IPS DF 6.9 (cell line): Measurements from ENCODE around the gene SPRY4.
"Not testable (repeated sequence)": the region's sequence is repeated elsewhere in the genome, so short reads cannot be mapped to it uniquely, and the experiment has no call there.

ENCODE experiments used
- DNase-seq: peaks from one replicate; pipeline ENCODE4 v3.0.0-alpha.2; 2013; ENCODE audit warnings: low read depth, low spot score
- H3K27ac ChIP-seq: one replicate; pipeline ENCODE4 v1.5.1; 2013; ENCODE audit warnings: low read length, control low read depth
- H3K27me3 ChIP-seq: 2 replicates; pipeline ENCODE4 v1.6.1; 2013; ENCODE audit warnings: mild to moderate bottlenecking, low read length; ENCODE audit not compliant: control insufficient read depth, insufficient read depth
- H3K36me3 ChIP-seq: 2 replicates; pipeline ENCODE4 v1.6.1; 2013; ENCODE audit warnings: low read length; ENCODE audit not compliant: control insufficient read depth, insufficient read depth
- H3K4me1 ChIP-seq: 2 replicates; pipeline ENCODE4 v1.6.1; 2013; ENCODE audit warnings: low read length; ENCODE audit not compliant: control insufficient read depth, insufficient read depth
- H3K4me3 ChIP-seq: 2 replicates; pipeline ENCODE4 v1.5.1; 2013; ENCODE audit warnings: mild to moderate bottlenecking, low read length
- H3K9me3 ChIP-seq: 2 replicates; pipeline ENCODE4 v1.6.1; 2013; ENCODE audit warnings: low read length, inconsistent platforms; ENCODE audit not compliant: control insufficient read depth, insufficient read depth
- WGBS: extraction: QIAGEN DNeasy Blood & Tissue Kit; methylation state at CpG from one replicate; pipeline ENCODE4 v1.1.7; 2013; ENCODE audit warnings: mixed read lengths, missing lambda C conversion rate; ENCODE audit not compliant: insufficient read length, insufficient coverage; 5-methylcytosine and 5-hydroxymethylcytosine counted together

The SPRY4 gene

DNA sequence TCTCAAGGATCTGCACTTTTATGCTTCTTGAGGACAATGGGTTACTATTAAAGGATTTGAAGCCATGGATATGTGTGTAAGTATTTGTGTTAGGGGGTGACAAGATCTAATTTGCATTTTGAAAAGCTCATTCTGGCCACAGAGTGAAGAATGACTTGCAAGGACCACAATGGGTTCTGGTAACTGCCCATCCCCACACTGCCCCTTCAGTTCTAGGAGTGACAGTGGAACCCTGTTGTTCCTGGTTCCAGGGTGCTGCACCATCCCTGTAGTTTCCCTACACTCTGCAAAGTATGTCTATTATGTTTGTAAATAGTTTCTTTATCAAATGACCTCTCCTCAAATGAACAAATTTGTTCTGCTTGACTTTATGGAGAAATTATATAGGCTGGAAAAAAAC is 9.7 kb upstream of the SPRY4 start:
- H3K36me3 ChIP-seq, result no peaks in the 10 kb centered on the region
- no peaks in the 10 kb centered on the region for H3K9me3 ChIP-seq
- no peak for DNase-seq
- H3K4me3 ChIP-seq, result no peak overlapping the region
- no peak overlapping the region for H3K27ac ChIP-seq
- H3K27me3 ChIP-seq, result no peaks in the 10 kb centered on the region
- H3K4me1 ChIP-seq, result no peaks in the 10 kb centered on the region

- no CpG with 5 or more reads among the region's 2 CpGs for WGBS
- not testable (repeated sequence) for H3K27ac ChIP-seq, H3K4me1 ChIP-seq, H3K9me3 ChIP-seq, H3K36me3 ChIP-seq, H3K4me3 ChIP-seq, DNase-seq, H3K27me3 ChIP-seq
Observed at GRCh38 chr5:142333749-142334148, 8.9 kb upstream of the SPRY4 start.

- peaks cover 7% of the 10 kb centered on the region; the same call in 1 of the 2 replicates for H3K4me1 ChIP-seq
- no peak for DNase-seq
- H3K27me3 ChIP-seq, result no peaks in the 10 kb centered on the region
- WGBS, result no CpG with 5 or more reads among the region's 2 CpGs
- no peak overlapping the region for H3K27ac ChIP-seq
- H3K4me3 ChIP-seq, result no peak overlapping the region
- no peaks in the 10 kb centered on the region for H3K36me3 ChIP-seq
- no peaks in the 10 kb centered on the region for H3K9me3 ChIP-seq
Observed at GRCh38 chr5:142330444-142330843, 5.6 kb upstream of the SPRY4 start.

DNA sequence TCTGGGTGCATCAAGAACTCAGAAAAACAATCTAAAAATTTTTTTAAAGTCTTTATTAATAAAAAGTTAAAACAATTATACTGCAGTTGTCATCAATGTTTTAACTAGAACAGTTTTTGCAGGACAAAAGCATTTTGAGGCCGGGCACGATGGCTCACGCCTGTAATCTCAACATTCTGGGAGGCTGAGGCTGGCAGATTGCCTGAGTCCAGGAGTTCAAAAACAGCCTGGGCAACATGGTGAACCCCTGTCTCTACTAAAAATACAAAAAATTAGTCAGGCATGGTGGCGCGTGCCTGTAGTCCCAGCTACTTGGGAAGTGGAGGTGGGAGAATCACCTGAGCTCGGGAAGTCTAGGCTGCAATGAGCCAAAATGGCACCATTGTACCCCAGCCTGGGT is 5.2 kb upstream of the SPRY4 start:
- no peaks in the 10 kb centered on the region for H3K36me3 ChIP-seq
- H3K27ac ChIP-seq, result no peak overlapping the region
- no peak for DNase-seq
- peaks cover 7% of the 10 kb centered on the region; the same call in 1 of the 2 replicates for H3K4me1 ChIP-seq
- H3K4me3 ChIP-seq, result no peak overlapping the region
- no CpG with 5 or more reads among the region's 6 CpGs for WGBS
- no peaks in the 10 kb centered on the region for H3K9me3 ChIP-seq
- H3K27me3 ChIP-seq, result no peaks in the 10 kb centered on the region

DNA sequence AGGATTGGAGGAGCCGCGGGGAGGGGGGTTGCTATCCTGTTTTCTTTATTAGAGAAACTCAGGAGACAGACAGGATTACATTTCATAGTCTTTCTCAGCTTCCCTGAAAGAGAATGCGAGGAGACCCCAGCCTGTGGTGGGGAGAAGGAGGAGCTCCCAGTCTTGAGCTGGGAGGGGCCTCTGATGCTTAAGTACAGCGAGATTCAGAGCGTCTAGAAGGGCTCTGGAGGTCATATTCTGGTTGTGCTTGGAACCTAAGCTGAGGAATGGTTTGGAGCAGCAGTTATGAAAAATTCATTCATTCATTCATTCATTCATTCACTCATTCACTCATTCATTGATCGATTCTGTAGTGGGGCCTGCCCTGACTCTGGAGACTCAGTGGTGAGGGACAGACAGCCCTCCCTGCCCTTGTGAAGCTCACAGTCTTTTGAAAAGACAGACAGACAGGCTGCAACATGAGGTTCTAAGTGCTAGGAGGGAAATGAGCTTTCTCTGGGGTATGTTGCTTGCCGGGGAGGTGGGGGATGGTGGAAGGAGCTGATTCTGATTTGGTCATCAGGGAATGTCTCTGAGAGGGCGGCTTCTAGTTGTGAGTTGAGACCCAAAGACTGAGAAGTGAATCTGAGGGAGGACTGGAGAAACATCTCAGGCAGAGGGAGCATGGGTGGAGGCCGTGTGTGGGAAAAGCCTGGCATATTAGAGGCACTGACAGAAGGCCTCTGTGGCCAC is 2.5 kb upstream of the SPRY4 start:
- no CpG with 5 or more reads among the region's 9 CpGs for WGBS

DNA sequence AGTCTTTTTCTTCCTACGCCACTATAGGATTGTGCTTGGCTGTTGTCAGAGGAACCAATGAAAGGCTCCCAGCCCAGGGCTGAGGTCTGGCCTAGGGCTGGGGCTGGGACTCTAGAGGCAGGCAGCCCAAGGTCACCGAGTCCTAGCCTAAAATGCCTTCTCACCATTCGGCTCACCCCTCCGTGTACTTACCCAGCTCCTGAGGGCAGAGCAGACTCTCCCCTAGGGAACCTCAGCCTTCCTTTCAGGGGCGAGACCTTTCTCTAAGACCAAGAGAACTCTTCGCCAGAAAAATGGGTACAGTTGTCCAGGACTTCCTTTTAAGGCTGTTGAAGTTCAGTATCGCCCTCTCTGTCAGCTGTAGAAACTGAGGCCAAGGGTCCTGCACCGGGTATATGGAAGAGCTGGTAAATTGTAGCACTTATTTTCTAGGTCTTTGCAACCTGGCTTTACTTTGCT is 1.7 kb upstream of the SPRY4 start:
- H3K36me3 ChIP-seq, result no peaks in the 10 kb centered on the region
- peaks cover 7% of the 10 kb centered on the region; the same call in 1 of the 2 replicates for H3K4me1 ChIP-seq
- no peak for DNase-seq
- no peaks in the 10 kb centered on the region for H3K27me3 ChIP-seq
- H3K27ac ChIP-seq, result peak overlapping the region; percentile 72
- no peaks in the 10 kb centered on the region for H3K9me3 ChIP-seq
- peak overlapping the region; percentile 90; the same call in 1 of the 2 replicates for H3K4me3 ChIP-seq
- no CpG with 5 or more reads among the region's 8 CpGs for WGBS

More for the DNA sequence above, 2.5 kb upstream of the SPRY4 start:
- Histone ChIP-seq H3K36me3 (no peaks in the 10 kb centered on the region), H3K27me3 (no peaks in the 10 kb centered on the region), H3K4me3 (no peak overlapping the region), H3K27ac (peak overlapping the region; percentile 72), H3K9me3 (no peaks in the 10 kb centered on the region), H3K4me1 (peaks cover 7% of the 10 kb centered on the region; the same call in 1 of the 2 replicates)
- DNase-seq, result no peak

DNA sequence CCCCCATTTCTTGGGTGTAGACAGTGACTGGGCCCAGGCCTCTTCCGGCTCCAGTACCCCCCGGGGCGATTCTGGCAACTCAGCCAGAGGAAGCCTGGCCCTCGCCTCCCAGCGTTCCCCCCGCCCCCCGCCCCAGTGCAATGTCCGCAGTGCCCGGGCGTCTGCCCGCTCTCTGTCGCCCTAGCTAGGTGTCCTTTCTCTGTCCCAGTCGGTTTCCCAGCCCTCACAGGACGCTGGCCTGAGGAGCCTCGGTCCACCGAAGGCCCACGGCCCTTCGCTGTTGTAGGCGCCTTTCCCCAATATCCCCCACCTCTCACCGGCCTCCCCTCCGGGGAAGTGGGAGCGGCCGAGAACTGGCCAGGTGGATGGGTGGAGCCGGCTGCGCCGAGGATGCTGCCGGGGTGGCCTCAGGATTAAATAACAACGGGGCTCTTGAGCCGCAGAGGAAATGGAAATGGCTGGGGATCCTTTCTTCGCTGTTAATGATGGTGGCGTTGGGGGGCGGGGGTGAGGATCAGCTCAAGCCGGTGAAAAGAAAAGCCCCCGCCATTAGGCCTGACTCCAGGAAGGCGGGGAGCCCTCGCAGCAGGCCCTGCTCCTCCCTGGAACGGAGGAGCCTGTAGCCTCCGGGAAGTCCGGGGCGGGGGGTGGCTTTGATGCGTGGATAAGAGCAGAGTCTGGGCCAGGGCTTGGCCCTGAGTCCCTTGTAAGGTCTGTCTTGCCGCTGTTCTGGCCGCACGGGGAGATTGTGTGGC is 1.1 kb upstream of the SPRY4 start:
- peak; percentile 71 for DNase-seq
- WGBS, result no CpG with 5 or more reads among the region's 44 CpGs
- H3K36me3 ChIP-seq, result no peaks in the 10 kb centered on the region
- H3K4me1 ChIP-seq, result peaks cover 7% of the 10 kb centered on the region; the same call in 1 of the 2 replicates
- no peaks in the 10 kb centered on the region for H3K27me3 ChIP-seq
- H3K4me3 ChIP-seq, result peak overlapping the region; percentile 90
- H3K27ac ChIP-seq, result peak overlapping the region; percentile 72
- no peaks in the 10 kb centered on the region for H3K9me3 ChIP-seq

GRCh38 chr5:142324136-142324870 is 518 bp downstream of the SPRY4 start:
- DNase-seq, result no peak
- Histone ChIP-seq H3K36me3 (no peaks in the 10 kb centered on the region), H3K4me3 (peak overlapping the region; percentile 90), H3K27ac (no peak overlapping the region), H3K9me3 (no peaks in the 10 kb centered on the region), H3K4me1 (peaks cover 8% of the 10 kb centered on the region), H3K27me3 (no peaks in the 10 kb centered on the region)
- no CpG with 5 or more reads among the region's 58 CpGs for WGBS

- Histone ChIP-seq H3K36me3 (no peaks in the 10 kb centered on the region), H3K4me1 (peaks cover 10% of the 10 kb centered on the region), H3K27ac (no peak overlapping the region), H3K27me3 (no peaks in the 10 kb centered on the region), H3K4me3 (peak overlapping the region; percentile 90), H3K9me3 (no peaks in the 10 kb centered on the region)
- no CpG with 5 or more reads among the region's 19 CpGs for WGBS
- DNase-seq, result no peak
Observed at GRCh38 chr5:142323480-142324135, 1.2 kb downstream of the SPRY4 start.
